Measurements from ENCODE around the gene NT5DC3. TPM values are rescaled to one million over a fixed set of nuclear protein-coding genes. Genes with fewer than 3 reads are reported as not detected.

NT5DC3 gene
- total RNA-seq, 2 experiments from 2014 or later: 4.7 to 7.5 TPM

- no peaks in the 10 kb centered on the region for H3K79me2 ChIP-seq (ENCODE audit: insufficient read depth, low read depth, low read length)
- no TSS peak for BruUV-seq (replicated peaks)
- intact Hi-C loops (cut with micrococcal nuclease; ENCODE audit: unreplicated experiment): no loop called here
- TF ChIP-seq EZH2phosphoT487 (IDR thresholded peaks at IDR 0.05; ENCODE audit: borderline replicate concordance, low read depth, low read length) (no peak), CTCF (conservative IDR thresholded peaks at IDR 0.05; ENCODE audit: low read length) (no peak)
- H3K27ac ChIP-seq (ENCODE audit: low read depth, low read length, poor library complexity, severe bottlenecking): no peak overlapping the region
- H3K4me1 ChIP-seq (ENCODE audit: insufficient read depth, low read length, poor library complexity, severe bottlenecking): no peaks in the 10 kb centered on the region
- H2AFZ ChIP-seq (ENCODE audit: low read length): no peak overlapping the region
- no peaks in the 10 kb centered on the region for H3K36me3 ChIP-seq (ENCODE audit: insufficient read depth, low read length)
- no peaks in the 10 kb centered on the region for H3K9me3 ChIP-seq (ENCODE audit: low read length)
- H3K4me3 ChIP-seq (ENCODE audit: low read depth, low read length, poor library complexity, severe bottlenecking): no peak overlapping the region
- no peak overlapping the region for H3K4me2 ChIP-seq (ENCODE audit: low read length)
- ChIA-PET CTCF (ENCODE audit: unreplicated experiment) (no interaction called here), POLR2A (no interaction called here)
- no peaks in the 10 kb centered on the region for H3K9me2 ChIP-seq (ENCODE audit: insufficient read depth, low read length)
- DNase-seq (ENCODE audit: low spot score): no peak
- H4K20me1 ChIP-seq (ENCODE audit: insufficient read depth, low read length): no peaks in the 10 kb centered on the region
Observed at GRCh38 chr12:103791350-103791920, 49.6 kb downstream of the NT5DC3 start.

- no peak for DNase-seq (ENCODE audit: low spot score)
- H3K79me2 ChIP-seq (ENCODE audit: insufficient read depth, low read depth, low read length): no peaks in the 10 kb centered on the region
- POLR2A ChIA-PET: no interaction called here
- no peak for TF ChIP-seq CTCF (conservative IDR thresholded peaks at IDR 0.05; ENCODE audit: low read length)
- no peak for TF ChIP-seq EZH2phosphoT487 (IDR thresholded peaks at IDR 0.05; ENCODE audit: borderline replicate concordance, low read depth, low read length)
- no TSS peak for BruUV-seq (replicated peaks)
- H4K20me1 ChIP-seq (ENCODE audit: insufficient read depth, low read length): no peaks in the 10 kb centered on the region
- no peak overlapping the region for H3K27ac ChIP-seq (ENCODE audit: low read depth, low read length, poor library complexity, severe bottlenecking)
- peaks cover 9% of the 10 kb centered on the region; the same call in 1 of the 2 replicates for H3K36me3 ChIP-seq (ENCODE audit: insufficient read depth, low read length)
- no peak overlapping the region for H2AFZ ChIP-seq (ENCODE audit: low read length)
- CTCF ChIA-PET (ENCODE audit: unreplicated experiment): no interaction called here
- no peak overlapping the region for H3K4me2 ChIP-seq (ENCODE audit: low read length)
- no peaks in the 10 kb centered on the region for H3K9me3 ChIP-seq (ENCODE audit: low read length)
- H3K4me3 ChIP-seq (ENCODE audit: low read depth, low read length, poor library complexity, severe bottlenecking): no peak overlapping the region
- intact Hi-C loops (cut with micrococcal nuclease; ENCODE audit: unreplicated experiment): no loop called here
- no peaks in the 10 kb centered on the region for H3K4me1 ChIP-seq (ENCODE audit: insufficient read depth, low read length, poor library complexity, severe bottlenecking)
- no peaks in the 10 kb centered on the region for H3K9me2 ChIP-seq (ENCODE audit: insufficient read depth, low read length)
Observed at GRCh38 chr12:103786201-103786600, 54.8 kb downstream of the NT5DC3 start.

- DNase-seq (ENCODE audit: low spot score): no peak
- no peak overlapping the region for H2AFZ ChIP-seq (ENCODE audit: low read length)
- peaks cover 9% of the 10 kb centered on the region; the same call in 1 of the 2 replicates for H3K36me3 ChIP-seq (ENCODE audit: insufficient read depth, low read length)
- H4K20me1 ChIP-seq (ENCODE audit: insufficient read depth, low read length): no peaks in the 10 kb centered on the region
- no peaks in the 10 kb centered on the region for H3K4me1 ChIP-seq (ENCODE audit: insufficient read depth, low read length, poor library complexity, severe bottlenecking)
- BruUV-seq (replicated peaks): no TSS peak
- no peaks in the 10 kb centered on the region for H3K9me3 ChIP-seq (ENCODE audit: low read length)
- no peak overlapping the region for H3K4me3 ChIP-seq (ENCODE audit: low read depth, low read length, poor library complexity, severe bottlenecking)
- no peak overlapping the region for H3K27ac ChIP-seq (ENCODE audit: low read depth, low read length, poor library complexity, severe bottlenecking)
- ChIA-PET POLR2A (interaction anchor here (0.7 kb wide), 1 partner anchor 1876 kb away, joined by 5 read pairs; no protein-coding TSS in a partner anchor), CTCF (ENCODE audit: unreplicated experiment) (no interaction called here)
- intact Hi-C loops (cut with micrococcal nuclease; ENCODE audit: unreplicated experiment): no loop called here
- TF ChIP-seq CTCF (conservative IDR thresholded peaks at IDR 0.05; ENCODE audit: low read length): no peak
- TF ChIP-seq EZH2phosphoT487 (IDR thresholded peaks at IDR 0.05; ENCODE audit: borderline replicate concordance, low read depth, low read length): no peak
- H3K79me2 ChIP-seq (ENCODE audit: insufficient read depth, low read depth, low read length): no peaks in the 10 kb centered on the region
- no peaks in the 10 kb centered on the region for H3K9me2 ChIP-seq (ENCODE audit: insufficient read depth, low read length)
- H3K4me2 ChIP-seq (ENCODE audit: low read length): no peak overlapping the region
Observed at GRCh38 chr12:103785243-103786031, 55.6 kb downstream of the NT5DC3 start.

All from OCI-LY7 (cell line).